Prostate gland (tissue), 2 donors: ENCODE results near the gene SH3TC2. TPM values are rescaled to one million over a fixed set of nuclear protein-coding genes. Genes with fewer than 3 reads are reported as not detected.

Experiments
- DNase-seq: peaks from one replicate; pipeline ENCODE4 v3.0.0-alpha.2; 2019; ENCODE audit warnings: low spot score
- H3K27ac ChIP-seq, 2 donors: fragments of 200-600 bp; sonication (generic); 2 replicates each; pipeline ENCODE4 v1.5.1; 2017 to 2019
- H3K27me3 ChIP-seq: fragments of 200-600 bp; sonication (generic); replicated peaks from 2 replicates; pipeline ENCODE4 v1.5.1; 2019; ENCODE audit not compliant: insufficient read depth
- H3K36me3 ChIP-seq, 2 donors: fragments of 200-600 bp; sonication (generic); 1 replicate in 1 of 2; 2 replicates in 1 of 2; pipeline versions ENCODE4 v1.5.1 to v1.8.1; 2017 to 2019
- H3K4me1 ChIP-seq: fragments of 200-600 bp; sonication (generic); replicated peaks from 2 replicates; pipeline ENCODE4 v1.5.1; 2019
- H3K4me3 ChIP-seq, 2 donors: fragments of 200-600 bp; sonication (generic); 2 replicates each; pipeline ENCODE4 v1.5.1; 2017 to 2019
- H3K9me3 ChIP-seq: fragments of 200-600 bp; sonication (generic); 2 replicates; pipeline ENCODE4 v1.5.1; 2017
- CTCF ChIP-seq, 4 experiments: fragments of 200-600 bp in 2 of 4; fragments of 450-650 bp in 2 of 4; sonication (generic) in 2 of 4; IDR thresholded peaks; 1 replicate in 3 of 4; 2 replicates in 1 of 4; pipeline ENCODE4 v1.5.1; 2016 to 2019; ENCODE audit warnings: antibody characterized with exemption in 4 of 4, mild to moderate bottlenecking in 2 of 4, moderate library complexity in 2 of 4
- POLR2A ChIP-seq: fragments of 450-650 bp; IDR thresholded peaks from one replicate; pipeline ENCODE4 v1.6.1; 2016; ENCODE audit warnings: antibody characterized with exemption, mild to moderate bottlenecking
- POLR2AphosphoS5 ChIP-seq: sonication (generic); formaldehyde crosslinking; IDR thresholded peaks from one replicate; pipeline ENCODE4 v1.6.1; 2017; ENCODE audit warnings: antibody characterized with exemption
- WGBS: methylation state at CpG from one replicate; pipeline ENCODE4 v1.1.5; 2018; 5-methylcytosine and 5-hydroxymethylcytosine counted together
- intact Hi-C: fragments of 100-400 bp; cut with DNase I; formaldehyde crosslinking; loops from one replicate; pipeline ENCODE4 v1.14.2; 2022
- total RNA-seq, 2 donors: library from RNA; depleted of rRNA; stranded (reverse); fragments of >200 nt; gene quantifications; one replicate each; pipeline ENCODE4 v1.1.0, GENCODE V29; 2016

SH3TC2 gene
- total RNA-seq, 2 donors from 2014 or later: 6.2 to 69.1 TPM

- intact Hi-C loops: no loop called here
- H3K4me3 ChIP-seq: no peak overlapping the region
- H3K4me1 ChIP-seq: no peaks in the 10 kb centered on the region
- H3K27me3 ChIP-seq: no peaks in the 10 kb centered on the region
- no peaks in the 10 kb centered on the region for H3K9me3 ChIP-seq
- no peaks in the 10 kb centered on the region for H3K36me3 ChIP-seq
- H3K27ac ChIP-seq: no peak overlapping the region
- no peak for DNase-seq
- WGBS: 83% methylated on average over 2 of the region's 2 CpGs
- TF ChIP-seq POLR2A: no peak
- TF ChIP-seq CTCF (IDR thresholded peaks at IDR 0.05): no peak
- no peak for TF ChIP-seq POLR2AphosphoS5
These were observed 48.3 kb downstream of the SH3TC2 start for GRCh38 chr5:149014571-149015031.

- WGBS: 54% methylated on average over 2 of the region's 2 CpGs
- intact Hi-C loops: no loop called here
- H3K27ac ChIP-seq: no peak overlapping the region
These were observed 49.1 kb downstream of the SH3TC2 start for GRCh38 chr5:149013796-149014195.

GRCh38 chr5:149012350-149012749 is 50.5 kb downstream of the SH3TC2 start:
- H3K36me3 ChIP-seq: no peaks in the 10 kb centered on the region
- no peaks in the 10 kb centered on the region for H3K27me3 ChIP-seq
- H3K4me1 ChIP-seq: no peaks in the 10 kb centered on the region
- DNase-seq: no peak
- TF ChIP-seq POLR2A: no peak
- no peak for TF ChIP-seq POLR2AphosphoS5
- no peak for TF ChIP-seq CTCF (IDR thresholded peaks at IDR 0.05)
- H3K4me3 ChIP-seq: no peak overlapping the region
- intact Hi-C loops: no loop called here
- no peak overlapping the region for H3K27ac ChIP-seq
- 96% methylated on average over 5 of the region's 5 CpGs for WGBS
- no peaks in the 10 kb centered on the region for H3K9me3 ChIP-seq

More at GRCh38 chr5:149013796-149014195, 49.1 kb downstream of the SH3TC2 start:
- Histone ChIP-seq H3K36me3 (no peaks in the 10 kb centered on the region), H3K9me3 (no peaks in the 10 kb centered on the region), H3K4me3 (no peak overlapping the region), H3K4me1 (no peaks in the 10 kb centered on the region), H3K27me3 (no peaks in the 10 kb centered on the region)
- TF ChIP-seq CTCF (IDR thresholded peaks at IDR 0.05): no peak
- TF ChIP-seq POLR2A: no peak
- TF ChIP-seq POLR2AphosphoS5: no peak
- no peak for DNase-seq

GRCh38 chr5:149011728-149012127 is 51.1 kb downstream of the SH3TC2 start:
- TF ChIP-seq POLR2AphosphoS5: no peak
- no peak for TF ChIP-seq CTCF (IDR thresholded peaks at IDR 0.05)
- no peak for TF ChIP-seq POLR2A
- Histone ChIP-seq H3K27me3 (no peaks in the 10 kb centered on the region), H3K9me3 (no peaks in the 10 kb centered on the region), H3K27ac (no peak overlapping the region), H3K4me3 (no peak overlapping the region), H3K4me1 (no peaks in the 10 kb centered on the region), H3K36me3 (no peaks in the 10 kb centered on the region)
- 96% methylated on average over 2 of the region's 2 CpGs for WGBS
- intact Hi-C loops: no loop called here
- DNase-seq: no peak

- Histone ChIP-seq H3K27me3 (no peaks in the 10 kb centered on the region), H3K9me3 (no peaks in the 10 kb centered on the region), H3K36me3 (no peaks in the 10 kb centered on the region), H3K27ac (no peak overlapping the region), H3K4me1 (no peaks in the 10 kb centered on the region), H3K4me3 (no peak overlapping the region)
- intact Hi-C loops: no loop called here
- TF ChIP-seq CTCF (IDR thresholded peaks at IDR 0.05): no peak
- 90% methylated on average over 3 of the region's 3 CpGs for WGBS
- DNase-seq: no peak
These were observed 51.8 kb downstream of the SH3TC2 start for GRCh38 chr5:149011084-149011483.
